HL-60/S4 treated with retinoic acid at 250 ng/mL for 4 days and 3 days (cell line): ENCODE data around the gene RMDN2.
"Not testable (repeated sequence)": the region's sequence is repeated elsewhere in the genome, so short reads cannot be mapped to it uniquely, and the experiment has no call there.

ENCODE experiments used
- in situ Hi-C: fragments of 300-500 bp; cut with MboI; formaldehyde crosslinking; loops from 2 replicates; pipeline ENCODE4 v1.7.0; 2022; ENCODE audit warnings: low sequenced_read_pairs

Gene RMDN2

DNA sequence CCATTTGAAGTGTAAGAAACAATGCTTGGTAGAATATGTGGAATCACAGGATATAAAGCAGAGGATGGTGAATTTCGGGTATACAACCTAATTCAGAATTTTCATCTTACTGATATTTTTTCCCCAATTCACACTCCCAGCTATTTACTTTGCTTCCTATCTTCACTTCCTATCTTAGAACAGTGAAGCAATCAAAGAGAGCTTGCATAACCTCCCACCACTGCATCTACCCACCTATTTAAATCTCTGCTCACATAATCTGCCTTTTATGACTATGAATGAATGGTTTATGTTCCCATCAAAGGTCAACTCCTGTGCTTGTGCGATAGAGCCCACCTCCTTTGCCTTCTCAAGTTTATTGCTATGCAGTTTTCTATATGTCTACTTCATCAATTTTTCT is 3.3 kb downstream of the RMDN2 start:
- in situ Hi-C loops = no loop called here

DNA sequence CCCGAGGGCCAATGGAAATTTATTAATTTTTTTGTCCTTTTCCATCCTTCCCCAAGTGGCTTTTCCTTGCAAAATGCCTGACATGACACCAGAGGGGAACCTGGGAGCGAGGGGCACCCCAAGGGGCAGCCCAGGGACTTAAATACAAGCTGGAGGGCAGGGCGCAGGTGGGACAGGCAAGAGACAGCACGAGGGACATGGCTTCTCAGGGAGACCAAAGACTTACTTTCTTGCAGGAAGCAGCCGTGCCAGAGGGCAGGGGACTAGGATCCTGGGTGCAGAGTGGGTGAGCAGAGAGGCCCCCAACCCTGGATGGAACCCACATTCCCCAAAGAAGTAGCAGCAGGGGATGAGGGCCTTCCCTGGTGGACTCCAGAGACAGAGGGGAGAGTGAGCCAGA is 5.3 kb downstream of the RMDN2 start:
- in situ Hi-C loops = not testable (repeated sequence)

DNA sequence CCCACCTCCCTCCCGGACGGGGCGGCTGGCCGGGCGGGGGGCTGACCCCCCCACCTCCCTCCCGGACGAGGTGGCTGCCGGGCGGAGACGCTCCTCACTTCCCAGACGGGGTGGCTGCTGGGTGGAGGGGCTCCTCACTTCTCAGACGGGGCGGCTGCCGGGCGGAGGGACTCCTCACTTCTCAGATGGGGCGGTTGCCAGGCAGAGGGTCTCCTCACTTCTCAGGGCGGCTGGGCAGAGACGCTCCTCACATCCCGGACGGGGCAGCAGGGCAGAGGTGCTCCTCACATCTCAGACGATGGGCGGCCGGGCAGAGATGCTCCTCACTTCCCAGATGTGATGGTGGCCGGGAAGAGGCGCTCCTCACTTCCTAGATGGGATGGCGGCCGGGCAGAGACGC is 7.8 kb downstream of the RMDN2 start:
- in situ Hi-C loops = not testable (repeated sequence)

DNA sequence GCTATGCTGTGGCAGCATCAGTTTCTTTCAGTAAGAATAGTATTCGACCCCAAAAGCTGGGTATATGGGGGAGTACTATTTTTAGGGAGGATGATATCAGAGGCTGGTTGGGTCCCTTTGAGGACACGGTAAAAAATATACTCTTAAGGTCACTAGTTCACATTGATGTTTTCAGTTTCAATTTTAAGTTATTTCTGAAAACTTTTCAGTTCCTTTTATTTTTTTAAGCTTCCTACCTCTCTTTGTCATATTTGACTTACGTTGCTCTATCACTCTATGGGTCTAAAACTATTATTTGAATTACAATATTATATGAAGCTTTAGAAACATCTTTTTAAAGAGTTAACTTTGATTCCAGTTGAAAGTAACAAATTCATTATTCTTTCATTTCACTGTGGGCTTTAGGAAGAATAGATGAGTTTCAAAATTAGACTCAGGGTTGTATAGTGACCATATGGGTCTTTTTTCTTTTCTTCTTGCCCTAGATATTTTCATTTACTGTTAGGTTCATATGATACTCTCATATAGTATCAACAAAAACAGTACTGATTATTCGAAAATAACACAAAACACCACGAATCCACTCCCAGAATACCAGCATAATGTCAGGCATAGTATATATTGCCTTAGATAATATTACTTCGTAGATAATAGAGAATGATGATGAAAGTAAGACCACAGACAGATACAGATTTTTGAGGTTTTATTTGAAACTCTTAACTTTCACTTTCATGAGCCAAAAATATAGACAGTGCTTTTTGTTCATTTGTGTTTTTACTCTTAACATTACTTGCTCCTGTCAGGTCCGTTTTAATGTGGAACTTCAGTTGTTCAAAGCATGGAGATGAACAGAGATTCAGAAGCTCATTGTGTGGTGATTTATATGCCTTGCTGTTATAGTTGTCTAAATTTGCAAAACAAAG is 9.8 kb downstream of the RMDN2 start:
- in situ Hi-C loops = no loop called here

DNA sequence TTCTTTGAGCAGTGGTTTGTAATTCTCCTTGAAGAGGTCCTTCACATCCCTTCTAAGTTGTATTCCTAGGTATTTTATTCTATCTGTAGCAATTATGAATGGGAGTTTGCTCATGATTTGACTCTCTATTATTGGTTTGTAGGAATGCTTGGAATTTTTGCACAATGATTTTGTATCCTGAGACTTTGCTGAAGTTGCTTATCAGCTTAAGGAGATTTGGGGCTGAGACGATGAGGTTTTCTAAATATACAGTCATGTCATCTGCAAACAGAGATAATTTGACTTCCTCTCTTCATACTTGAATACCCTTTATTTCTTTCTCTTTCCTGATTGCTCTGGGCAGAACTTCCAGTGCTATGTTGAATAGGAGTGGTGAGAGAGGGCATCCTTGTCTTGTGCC is 12.5 kb downstream of the RMDN2 start:
- in situ Hi-C loops = not testable (repeated sequence)

DNA sequence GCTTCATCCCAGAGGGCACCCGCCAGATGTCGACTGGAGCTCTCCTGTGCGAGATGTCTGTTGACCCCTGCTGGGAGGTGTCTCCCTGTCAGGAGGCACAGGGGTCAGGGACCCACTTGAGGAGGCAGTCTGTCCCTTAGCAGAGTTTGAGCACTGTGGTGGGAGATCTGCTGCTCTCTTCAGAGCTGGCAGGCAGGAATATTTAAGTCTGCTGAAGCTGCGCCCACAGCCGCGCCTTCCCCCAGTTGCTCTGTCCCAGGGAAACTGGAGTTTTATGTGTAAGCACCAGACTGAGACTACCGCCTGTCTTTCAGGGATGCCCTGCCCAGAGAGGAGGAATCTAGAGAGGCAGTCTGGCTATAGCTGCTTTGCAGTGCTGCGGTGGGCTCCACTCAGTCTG is 16.2 kb downstream of the RMDN2 start:
- in situ Hi-C loops = not testable (repeated sequence)

DNA sequence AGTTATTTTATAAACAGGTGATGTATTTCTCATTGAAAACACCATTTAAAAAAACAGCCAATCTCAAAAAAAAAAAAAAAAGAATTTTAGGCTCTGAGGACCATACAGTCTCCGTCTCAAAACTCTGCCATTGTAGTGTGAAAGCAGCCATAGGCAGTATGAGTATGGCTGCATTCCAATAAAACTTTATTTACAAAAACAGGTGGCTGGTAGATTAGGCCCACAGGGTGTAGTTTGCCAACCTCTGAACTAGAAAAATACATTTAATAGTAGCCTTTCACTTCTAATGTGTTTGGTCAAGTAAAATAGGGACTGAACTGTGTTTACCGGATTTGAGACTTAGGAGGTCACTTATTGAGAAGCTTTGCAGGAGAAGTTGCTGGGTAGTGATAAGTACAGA is 19.2 kb downstream of the RMDN2 start:
- in situ Hi-C loops = no loop called here

DNA sequence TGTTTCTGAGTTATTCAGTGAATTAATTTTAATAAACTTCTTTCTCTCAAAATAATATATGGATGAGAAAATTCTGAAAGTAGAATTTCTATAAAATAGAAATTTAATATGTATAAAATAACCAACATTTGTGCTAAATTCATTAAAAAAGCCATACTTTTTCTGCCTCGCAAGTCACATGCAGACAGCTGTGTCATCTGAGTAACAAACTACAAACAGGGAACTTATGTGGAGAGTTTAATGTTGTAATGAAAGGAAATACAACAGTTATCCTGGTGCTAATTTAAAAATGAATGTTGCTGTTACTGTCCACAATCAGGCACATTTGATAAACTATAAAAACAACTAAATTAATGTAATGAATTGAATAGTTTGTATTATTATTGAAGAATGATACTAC is 22.2 kb downstream of the RMDN2 start:
- in situ Hi-C loops = no loop called here

DNA sequence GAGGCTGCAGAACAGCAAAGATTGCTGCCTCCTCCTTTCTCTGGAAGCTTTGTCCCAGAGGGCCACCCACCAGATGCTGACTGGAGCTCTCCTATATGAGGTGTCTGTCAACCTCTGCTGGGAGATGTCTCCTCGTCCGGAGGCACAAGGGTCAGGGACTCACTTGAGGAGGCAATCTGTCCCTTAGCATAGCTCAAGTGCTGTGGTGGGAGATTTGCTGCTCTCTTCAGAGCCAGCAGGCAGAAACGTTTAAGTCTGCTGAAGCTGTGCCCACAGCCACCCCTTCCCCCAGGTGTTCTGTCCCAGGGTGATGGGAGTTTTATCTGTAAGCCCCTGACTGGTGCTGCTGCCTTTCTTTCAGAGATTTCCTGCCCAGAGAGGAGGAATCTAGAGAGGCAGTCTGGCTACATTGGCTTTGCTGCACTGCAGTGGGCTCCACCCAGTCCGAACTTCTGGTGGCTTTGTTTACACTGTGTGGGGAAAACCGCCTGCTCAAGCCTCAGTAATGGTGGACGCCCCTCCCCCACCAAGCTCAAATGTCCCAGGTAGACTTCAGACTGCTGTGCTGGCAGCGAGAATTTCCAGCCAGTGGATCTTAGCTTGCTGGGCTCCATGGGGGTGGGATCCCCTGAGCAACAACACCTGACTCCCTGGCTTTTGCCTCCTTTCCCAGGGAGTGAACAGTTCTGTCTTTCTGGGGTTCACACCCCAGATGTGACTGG is 37.1 kb downstream of the RMDN2 start:
- in situ Hi-C loops = not testable (repeated sequence)

DNA sequence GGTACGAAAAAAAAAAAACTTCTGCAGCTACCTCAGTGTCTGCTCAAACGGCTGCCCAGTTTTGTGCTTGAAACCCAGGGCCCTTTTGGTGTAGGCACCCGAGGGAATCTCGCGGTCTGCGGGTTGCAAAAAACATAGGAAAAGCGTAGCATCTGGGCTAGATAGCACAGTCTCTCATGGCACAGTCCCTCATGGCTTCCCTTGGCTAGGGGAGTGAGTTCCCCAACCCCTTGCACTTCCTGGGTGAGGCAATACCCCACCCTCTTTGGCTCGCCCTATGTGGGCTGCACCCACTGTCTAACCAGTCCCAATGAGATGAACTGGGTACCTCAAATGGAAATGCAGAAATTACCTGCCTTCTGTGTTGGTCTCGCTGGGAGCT is 37.6 kb downstream of the RMDN2 start:
- in situ Hi-C loops = not testable (repeated sequence)

DNA sequence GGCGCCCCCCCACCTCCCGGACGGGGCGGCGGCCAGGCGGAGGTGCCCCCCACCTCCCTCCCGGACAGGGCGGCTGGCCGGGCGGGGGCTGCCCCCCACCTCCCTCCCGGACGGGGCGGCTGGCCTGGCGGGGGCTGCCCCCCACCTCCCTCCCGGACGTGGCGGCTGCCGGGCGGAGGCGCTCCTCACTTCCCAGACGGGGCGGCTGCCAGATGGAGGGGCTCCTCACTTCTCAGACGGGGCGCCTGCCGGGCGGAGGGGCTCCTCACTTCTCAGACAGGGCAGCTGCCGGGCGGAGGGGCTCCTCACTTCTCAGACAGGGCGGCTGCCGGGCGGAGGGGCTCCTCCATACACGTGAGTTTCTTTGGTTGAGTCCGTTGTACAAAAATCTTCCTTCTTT is 38.8 kb downstream of the RMDN2 start:
- in situ Hi-C loops = not testable (repeated sequence)

DNA sequence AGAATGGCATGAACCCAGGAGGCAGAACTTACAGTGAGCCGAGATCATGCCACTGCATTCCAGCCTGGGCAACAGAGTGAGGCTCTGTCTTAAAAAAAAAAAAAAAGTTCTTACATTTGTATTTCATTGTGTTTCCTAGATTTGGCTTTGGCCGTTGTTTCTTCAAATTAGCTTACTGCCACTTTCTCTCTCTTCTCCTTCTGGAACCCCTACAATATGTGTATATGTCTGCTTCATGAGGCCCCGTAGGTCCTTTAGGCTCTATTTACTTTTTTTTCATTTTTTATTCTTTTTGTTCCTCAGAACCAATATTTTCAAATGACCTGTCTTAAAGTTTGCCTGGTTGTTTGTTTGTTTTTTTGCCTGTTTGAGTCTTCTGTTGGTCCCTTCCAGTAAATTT is 41.2 kb downstream of the RMDN2 start:
- in situ Hi-C loops = no loop called here

DNA sequence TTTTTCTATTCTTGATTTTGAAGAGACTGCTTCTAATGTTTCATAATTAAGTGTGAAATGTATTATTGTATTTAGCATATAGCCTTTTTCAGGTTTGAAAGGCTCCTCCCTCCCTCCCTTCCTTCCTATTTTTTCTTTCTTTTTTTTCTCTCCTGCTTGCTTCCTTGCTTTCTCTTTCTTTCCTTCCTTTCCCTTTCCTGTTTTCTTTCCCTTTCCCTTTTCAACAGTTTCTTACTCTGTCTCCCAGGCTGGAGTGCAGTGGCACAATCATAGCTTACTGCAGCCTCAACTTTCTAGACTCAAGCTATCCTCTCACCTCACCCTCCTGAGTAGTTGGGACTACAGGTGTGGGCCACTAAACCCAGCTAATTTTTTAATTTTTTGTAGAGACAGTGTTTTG is 44.6 kb downstream of the RMDN2 start:
- in situ Hi-C loops = no loop called here

DNA sequence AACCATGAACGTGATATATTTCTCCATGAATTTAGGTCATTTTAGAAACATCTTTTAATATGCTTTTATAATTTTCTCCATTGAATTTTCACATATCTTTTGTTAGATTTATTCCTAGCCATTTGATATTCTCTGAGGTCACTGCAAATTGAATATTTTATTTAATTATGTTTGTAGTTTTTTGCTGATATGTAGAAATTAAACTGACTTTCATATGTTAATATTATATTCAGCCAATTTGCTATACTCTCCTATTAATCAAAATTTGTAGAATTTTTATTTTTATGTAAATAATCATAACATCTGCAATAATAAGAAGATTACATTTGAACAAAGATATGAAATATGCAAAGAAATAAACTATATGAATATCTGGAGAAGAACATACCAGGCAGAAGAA is 46.9 kb downstream of the RMDN2 start:
- in situ Hi-C loops = no loop called here

DNA sequence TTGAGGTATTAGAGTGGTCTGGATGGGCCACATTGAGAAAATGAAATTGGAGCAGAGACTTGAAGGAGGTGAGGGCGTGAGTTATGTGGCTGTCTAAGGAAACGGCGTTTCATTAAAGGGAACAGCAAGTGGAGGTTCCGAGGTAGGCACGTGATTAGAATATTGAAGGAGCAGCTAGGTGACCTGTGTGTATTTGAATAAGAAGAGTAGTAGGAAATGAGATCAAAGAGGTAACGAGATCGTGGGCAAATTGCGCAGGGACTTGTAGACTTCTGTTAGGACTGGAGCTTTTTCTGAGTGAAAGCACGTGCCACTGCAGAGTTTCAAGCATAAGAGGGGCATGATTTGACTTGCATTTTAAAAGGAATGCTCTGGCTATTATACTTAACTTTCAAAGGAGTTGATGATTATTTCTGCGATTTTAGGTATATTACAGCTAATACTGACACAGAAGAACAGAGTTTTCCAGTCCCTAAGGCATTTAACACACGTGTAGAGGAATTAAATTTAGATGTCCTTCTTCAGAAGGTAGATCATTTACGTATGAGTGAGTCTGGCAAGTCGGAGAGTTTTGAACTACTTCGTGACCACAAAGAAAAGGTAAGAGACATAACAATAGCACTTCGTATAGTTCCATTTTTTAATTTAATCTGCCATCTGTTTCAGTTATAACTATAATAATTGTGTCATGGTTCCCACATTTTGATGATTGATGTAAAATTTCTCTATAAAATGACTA is 48.7 kb downstream of the RMDN2 start:
- in situ Hi-C loops = no loop called here

DNA sequence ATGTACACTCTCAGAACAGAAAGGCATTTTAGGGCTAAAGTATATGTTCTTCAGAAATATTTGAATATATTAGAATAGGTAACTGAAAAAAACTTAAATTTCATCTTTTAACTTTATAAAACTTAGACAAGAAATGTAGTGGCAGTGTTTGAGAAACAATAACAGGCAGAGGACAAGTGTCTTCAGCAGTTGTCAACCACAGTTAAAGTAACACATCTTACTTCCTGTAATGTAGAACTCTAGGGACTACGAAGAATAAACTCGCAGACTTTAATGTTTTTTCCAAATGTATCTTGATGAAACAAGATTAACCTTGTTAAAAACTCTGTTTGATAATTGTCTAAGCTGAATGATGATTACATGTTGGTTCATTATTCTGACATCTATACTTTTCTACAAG is 50.7 kb downstream of the RMDN2 start:
- in situ Hi-C loops = no loop called here

DNA sequence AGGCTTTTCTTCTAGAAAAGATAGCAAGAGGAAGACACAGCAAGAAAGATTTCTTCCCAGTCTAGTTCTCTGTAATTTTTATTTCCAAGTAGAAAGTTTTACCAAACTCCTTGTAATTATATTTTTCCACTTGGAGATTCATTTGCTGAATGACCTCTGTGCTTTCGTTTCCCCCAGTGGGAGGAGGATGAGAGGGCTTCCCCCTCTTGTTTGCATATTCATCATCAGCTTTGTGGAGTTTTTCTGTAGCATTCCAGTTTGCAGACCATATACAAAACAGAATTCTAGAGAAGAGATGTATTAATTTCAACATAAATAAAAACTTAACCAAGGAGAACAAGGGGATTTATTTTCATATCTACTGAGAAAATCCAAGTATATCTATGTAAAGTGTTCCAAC is 51.3 kb downstream of the RMDN2 start:
- in situ Hi-C loops = no loop called here

DNA sequence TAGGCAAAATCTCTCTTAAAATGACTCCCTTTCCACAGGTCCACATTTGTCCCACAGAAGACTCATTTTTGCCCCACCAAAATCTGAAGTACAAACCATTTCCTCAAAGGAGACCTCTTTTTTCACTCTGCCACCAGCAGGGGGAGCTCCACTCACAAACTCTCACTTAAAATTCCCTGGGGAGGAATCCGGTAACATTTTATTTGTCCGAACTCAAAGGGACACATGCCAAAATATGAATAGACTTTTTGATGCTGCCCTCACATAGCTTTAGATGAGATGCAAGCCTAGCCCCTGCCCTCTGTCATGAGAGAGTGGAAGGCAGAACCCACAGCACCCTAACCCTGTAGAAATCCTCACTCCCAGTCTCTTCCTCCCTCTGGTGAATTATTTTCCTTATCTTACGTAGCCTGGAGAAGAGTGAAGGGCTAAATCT is 57.1 kb downstream of the RMDN2 start:
- in situ Hi-C loops = no loop called here

DNA sequence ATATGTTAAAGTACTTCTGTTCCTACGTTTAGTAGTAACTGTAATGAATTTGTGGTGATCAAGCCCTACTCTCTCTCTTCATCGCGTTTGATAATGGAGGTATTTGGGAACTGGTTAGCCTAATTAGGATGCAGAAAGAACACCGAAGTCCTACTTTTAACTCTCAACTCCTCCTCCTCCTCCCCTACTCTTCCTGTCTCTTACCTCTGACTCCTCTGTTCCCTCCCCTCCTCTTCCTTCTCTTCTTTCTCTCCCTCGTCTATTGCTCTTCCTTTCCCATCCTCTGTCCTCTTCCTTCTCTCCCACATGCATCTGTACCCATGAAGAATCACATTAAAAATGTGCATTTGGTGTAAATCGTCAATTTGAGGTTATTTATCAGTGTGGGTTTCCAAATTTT is 57.8 kb downstream of the RMDN2 start:
- in situ Hi-C loops = no loop called here

DNA sequence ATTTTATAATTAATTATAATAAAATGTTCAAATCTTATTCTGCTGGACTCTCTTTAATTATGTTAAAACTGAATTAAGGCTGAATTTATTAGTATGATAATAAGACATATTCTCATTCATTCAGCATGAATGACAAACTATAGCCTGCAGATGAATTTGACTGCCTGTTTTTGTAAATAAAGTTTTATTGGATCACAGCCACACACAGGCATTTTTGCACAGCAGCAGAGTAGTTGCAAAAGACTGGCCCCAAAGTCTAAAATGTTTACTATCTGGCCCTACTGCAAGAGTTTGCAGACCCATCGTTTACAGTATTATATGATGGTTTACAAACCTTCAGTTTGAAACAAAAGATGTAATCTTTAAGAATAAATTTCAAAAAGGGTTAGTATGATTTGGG is 58.6 kb downstream of the RMDN2 start:
- in situ Hi-C loops = no loop called here

DNA sequence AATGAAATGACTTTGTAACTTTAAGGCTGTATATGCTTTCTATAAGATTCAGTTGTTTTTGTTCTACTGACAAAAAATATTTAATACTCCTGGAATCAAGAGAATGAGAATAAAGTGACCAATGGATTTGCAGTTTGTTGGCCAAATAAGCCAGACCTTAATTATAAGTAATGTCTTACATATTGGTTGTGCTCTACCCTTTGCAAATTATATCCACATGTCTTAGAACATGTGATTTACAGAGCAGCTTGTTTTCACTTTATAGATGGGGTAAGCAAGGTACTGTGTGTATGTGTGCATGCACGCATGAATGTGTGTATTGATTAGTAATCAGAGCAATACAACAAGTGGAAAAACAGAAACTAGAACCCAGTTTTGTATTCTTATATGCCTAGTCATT is 59.1 kb downstream of the RMDN2 start:
- in situ Hi-C loops = no loop called here

DNA sequence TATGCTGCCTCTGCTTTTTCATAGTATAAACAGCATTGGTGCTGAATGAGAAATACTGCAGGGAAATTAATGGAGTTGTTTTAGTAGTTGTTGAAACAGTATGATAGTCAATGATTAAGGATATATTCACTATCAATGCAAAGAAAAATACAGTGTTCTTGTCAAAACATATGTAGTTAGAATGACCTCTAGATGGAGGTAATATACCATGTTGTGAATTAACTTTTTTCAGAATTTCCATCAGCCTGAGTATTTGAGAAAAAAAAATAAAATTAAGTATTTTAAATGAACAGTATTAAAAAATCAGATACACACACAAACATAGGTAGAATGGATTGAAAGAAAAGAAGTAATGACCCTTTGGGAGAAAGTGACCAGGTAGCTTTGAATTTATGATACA is 59.5 kb downstream of the RMDN2 start:
- in situ Hi-C loops = no loop called here
